Activated CD4-positive, alpha-beta T cell treated with anti-CD3 and anti-CD28 coated beads, Interleukin-2, amount 10 ng/mL, durations not matched to agents 7 days and 5 days (primary cell): ENCODE measurements around the gene LTO1. TPM values are rescaled to one million over a fixed set of nuclear protein-coding genes. Genes with fewer than 3 reads are reported as not detected.

ENCODE experiments used
- CTCF ChIA-PET: fragments of 350-600 bp; sonication (Branson Sonifier 250); formaldehyde crosslinking; loops from one replicate; lab custom pipeline; 2021; ENCODE audit warnings: antibody characterized with exemption; lab: Charles Lee
- POLR2A ChIA-PET: fragments of 350-600 bp; sonication (Branson Sonifier 250); formaldehyde crosslinking; loops from one replicate; lab custom pipeline; 2021; ENCODE audit warnings: antibody characterized with exemption; lab: Charles Lee
- DNase-seq: peaks from one replicate; pipeline ENCODE4 v3.0.0-alpha.2; 2020
- H3K27ac Mint-ChIP-seq: one replicate; pipeline ENCODE4 v1.8.0; 2021; ENCODE audit warnings: mild to moderate bottlenecking, moderate library complexity, mixed read lengths
- H3K27me3 Mint-ChIP-seq: one replicate; pipeline ENCODE4 v1.8.0; 2021; ENCODE audit warnings: mixed read lengths
- H3K36me3 Mint-ChIP-seq: one replicate; pipeline ENCODE4 v1.8.0; 2021; ENCODE audit warnings: low read depth, mixed read lengths
- H3K4me1 Mint-ChIP-seq: one replicate; pipeline ENCODE4 v1.8.0; 2021; ENCODE audit warnings: mixed read lengths
- H3K4me3 Mint-ChIP-seq: one replicate; pipeline ENCODE4 v1.8.0; 2021; ENCODE audit warnings: mild to moderate bottlenecking, moderate library complexity, mixed read lengths
- H3K9me3 Mint-ChIP-seq: one replicate; pipeline ENCODE4 v1.8.0; 2021; ENCODE audit warnings: mixed read lengths
- total RNA-seq, 2 experiments: library from RNA; stranded (reverse); gene quantifications; one replicate each; pipeline ENCODE4 v1.2.3, GENCODE V29; 2021

The LTO1 gene
- total RNA-seq, 2 experiments from 2014 or later = 30.7 to 34.0 TPM

DNA sequence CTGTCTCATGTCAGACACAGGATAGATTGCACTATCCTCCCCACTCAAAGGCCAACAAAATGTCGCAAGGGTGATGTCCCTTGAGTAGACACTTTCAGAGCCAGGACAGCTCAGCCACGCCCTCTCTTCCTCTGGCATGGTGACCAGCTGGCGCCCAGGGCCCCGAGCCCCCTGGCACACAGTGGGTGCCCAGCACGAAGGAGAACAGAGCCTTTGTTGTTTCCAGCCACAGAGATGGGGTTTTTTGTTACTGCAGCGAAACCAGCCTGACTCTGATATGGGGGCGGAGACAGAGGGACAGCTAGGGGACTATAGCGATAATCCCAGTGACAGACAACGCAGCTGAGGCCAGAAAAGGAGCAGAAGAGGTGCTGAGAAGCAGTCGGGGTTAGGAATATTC is 57.5 kb downstream of the LTO1 start:
- no peaks in the 10 kb centered on the region for H3K9me3 Mint-ChIP-seq
- H3K27ac Mint-ChIP-seq = no peak overlapping the region
- H3K27me3 Mint-ChIP-seq = peaks cover 1% of the 10 kb centered on the region
- CTCF ChIA-PET = no interaction called here
- POLR2A ChIA-PET = no interaction called here
- H3K4me3 Mint-ChIP-seq = no peak overlapping the region
- H3K4me1 Mint-ChIP-seq = no peaks in the 10 kb centered on the region
- no peaks in the 10 kb centered on the region for H3K36me3 Mint-ChIP-seq
- DNase-seq = no peak

GRCh38 chr11:69617220-69617619 is 57.9 kb downstream of the LTO1 start:
- Mint-ChIP-seq H3K4me1 (no peaks in the 10 kb centered on the region), H3K36me3 (no peaks in the 10 kb centered on the region), H3K4me3 (no peak overlapping the region), H3K27ac (no peak overlapping the region), H3K9me3 (no peaks in the 10 kb centered on the region), H3K27me3 (peaks cover 1% of the 10 kb centered on the region)
- no peak for DNase-seq
- ChIA-PET POLR2A (no interaction called here), CTCF (no interaction called here)

Other genes starting within 250 kb of the LTO1 start
- gene LINC01488, start 193.7 kb downstream of the LTO1 start, total RNA-seq = not detected
- gene CCND1, start 34.2 kb downstream of the LTO1 start, total RNA-seq = under 1 TPM; 0.21 to 0.42 TPM
- not detected for gene FGF19, start 28.7 kb upstream of the LTO1 start, total RNA-seq
- not detected for gene FGF4, start 100.0 kb upstream of the LTO1 start, total RNA-seq
- gene FGF3, start 144.1 kb upstream of the LTO1 start, total RNA-seq = not detected